ENCODE results near the gene PACS1.
"Not testable (repeated sequence)": the region's sequence is repeated elsewhere in the genome, so short reads cannot be mapped to it uniquely, and the experiment has no call there.

PACS1 gene

GRCh38 chr11:66109294-66109693 is 39.2 kb downstream of the PACS1 start:
- DNase-seq (ENCODE audit: low read depth, low spot score), result no peak

GRCh38 chr11:66111158-66111557 is 41.1 kb downstream of the PACS1 start:
- no peak for DNase-seq (ENCODE audit: low read depth, low spot score)

- no peak for DNase-seq (ENCODE audit: low read depth, low spot score)
Measured at GRCh38 chr11:66112041-66112491, 42.0 kb downstream of the PACS1 start.

DNA sequence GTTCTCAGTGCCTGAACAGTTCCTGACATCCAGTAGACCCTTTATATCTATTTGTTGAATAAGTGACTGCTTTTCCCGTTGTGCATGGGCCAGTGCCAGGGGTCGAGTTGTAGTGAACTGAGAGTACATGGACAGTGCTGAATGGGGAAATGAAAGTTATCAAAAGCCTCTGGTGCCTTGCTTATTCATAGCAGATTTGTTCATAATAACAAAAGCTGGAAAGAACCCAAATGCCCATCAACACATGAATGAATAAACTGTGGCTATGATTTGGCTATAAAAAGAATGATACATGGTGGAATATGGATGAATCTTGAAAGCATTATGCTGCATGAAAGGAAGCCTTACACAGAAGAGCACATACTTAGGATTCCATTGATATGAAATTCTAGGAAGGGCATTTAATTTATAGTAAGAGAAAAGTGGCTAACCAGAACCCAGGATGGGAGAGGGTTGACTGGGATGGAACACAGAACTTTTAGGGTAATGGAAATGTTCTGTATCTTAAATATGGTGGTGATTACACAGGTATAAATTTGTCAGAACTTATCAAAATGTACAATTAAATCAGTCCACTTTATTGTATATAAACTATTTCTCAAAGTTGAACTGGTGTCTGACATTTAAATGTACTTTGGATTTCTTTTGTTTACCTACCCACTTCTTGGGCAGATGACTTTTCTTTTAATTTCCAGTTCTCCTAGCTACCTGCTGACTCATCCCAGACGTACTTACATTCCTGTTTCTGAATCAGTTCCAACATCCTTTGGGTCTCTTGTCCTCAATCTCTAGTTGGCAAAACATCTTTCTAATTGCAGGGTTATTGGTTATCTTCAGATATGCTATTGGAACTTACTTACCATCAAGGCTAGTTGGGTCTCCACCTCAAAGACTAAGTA is 42.8 kb downstream of the PACS1 start:
- no peak for DNase-seq (ENCODE audit: low read depth, low spot score)

- DNase-seq (ENCODE audit: low read depth, low spot score), result not testable (repeated sequence)
Measured at GRCh38 chr11:66114957-66115356, 44.9 kb downstream of the PACS1 start.

DNA sequence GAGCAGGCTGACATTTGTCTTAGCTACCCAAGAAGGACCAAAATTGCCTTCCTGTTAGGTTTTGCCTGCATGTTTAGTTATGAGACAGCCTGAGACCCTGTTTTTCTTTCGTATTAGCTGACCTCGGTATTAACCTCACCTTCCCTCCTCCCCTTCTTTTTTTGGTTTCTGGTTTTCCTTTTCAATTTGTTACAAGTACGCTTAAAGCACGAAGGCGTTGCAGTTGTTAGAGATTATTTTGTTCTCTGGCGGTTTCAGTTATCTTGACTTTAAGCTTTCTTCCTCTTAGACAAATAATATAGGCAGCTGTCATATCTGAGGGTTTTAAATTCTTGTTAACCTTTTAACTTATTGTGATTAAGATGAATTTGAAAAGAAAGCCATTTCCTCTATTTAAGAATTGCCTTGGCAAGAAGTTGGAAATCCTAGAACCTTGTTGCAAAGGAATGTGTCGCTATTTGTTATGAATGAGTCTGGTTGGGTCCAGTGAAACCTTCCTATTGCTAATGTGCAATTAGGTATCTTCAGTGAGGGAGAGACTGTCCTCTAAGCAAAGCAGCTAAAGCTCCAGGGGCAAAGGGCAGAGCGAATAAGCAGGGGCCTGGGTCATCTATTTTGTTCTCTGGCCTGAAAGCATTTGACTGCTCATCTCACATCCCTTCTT is 45.7 kb downstream of the PACS1 start:
- no peak for DNase-seq (ENCODE audit: low read depth, low spot score)

- no peak for DNase-seq (ENCODE audit: low read depth, low spot score)
Measured at GRCh38 chr11:66116576-66117361, 46.7 kb downstream of the PACS1 start.

GRCh38 chr11:66118847-66119246 is 48.8 kb downstream of the PACS1 start:
- DNase-seq (ENCODE audit: low read depth, low spot score), result no peak

- no peak for DNase-seq (ENCODE audit: low read depth, low spot score)
Measured at GRCh38 chr11:66119348-66120133, 49.5 kb downstream of the PACS1 start.

DNA sequence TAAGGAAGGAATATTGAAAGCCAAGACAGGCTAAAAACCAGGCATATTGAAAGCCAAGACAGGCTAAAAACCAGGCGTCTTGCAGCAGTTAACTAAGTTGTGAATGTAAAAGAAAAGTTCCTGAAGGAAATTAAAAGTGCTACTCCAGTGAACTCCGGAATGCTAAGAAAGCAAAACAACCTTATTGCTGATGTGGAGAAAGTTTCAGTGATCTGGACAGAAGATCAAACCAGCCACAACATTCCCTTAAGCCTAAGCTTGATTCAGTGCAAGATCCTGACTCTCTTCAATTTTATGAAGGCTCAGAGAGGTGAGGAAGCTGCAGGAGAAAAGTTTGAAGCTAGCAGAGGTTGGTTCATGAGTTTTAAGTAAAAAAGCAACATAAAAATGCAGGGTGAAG is 51.4 kb downstream of the PACS1 start:
- DNase-seq (ENCODE audit: low read depth, low spot score), result no peak

- no peak for DNase-seq (ENCODE audit: low read depth, low spot score)
Measured at GRCh38 chr11:66123902-66124301, 53.8 kb downstream of the PACS1 start.

- no peak for DNase-seq (ENCODE audit: low read depth, low spot score)
Measured at GRCh38 chr11:66124564-66124963, 54.5 kb downstream of the PACS1 start.

- DNase-seq (ENCODE audit: low read depth, low spot score), result no peak
Measured at GRCh38 chr11:66126064-66126463, 56.0 kb downstream of the PACS1 start.

GRCh38 chr11:66126808-66127555 is 56.9 kb downstream of the PACS1 start:
- peak; percentile 14 for DNase-seq (ENCODE audit: low read depth, low spot score)

GRCh38 chr11:66130978-66131377 is 60.9 kb downstream of the PACS1 start:
- no peak for DNase-seq (ENCODE audit: low read depth, low spot score)

- DNase-seq (ENCODE audit: low read depth, low spot score), result no peak
Measured at GRCh38 chr11:66131937-66132632, 62.0 kb downstream of the PACS1 start.

GRCh38 chr11:66133216-66133775 is 63.2 kb downstream of the PACS1 start:
- DNase-seq (ENCODE audit: low read depth, low spot score), result no peak

- no peak for DNase-seq (ENCODE audit: low read depth, low spot score)
Measured at GRCh38 chr11:66136752-66137123, 66.7 kb downstream of the PACS1 start.

DNA sequence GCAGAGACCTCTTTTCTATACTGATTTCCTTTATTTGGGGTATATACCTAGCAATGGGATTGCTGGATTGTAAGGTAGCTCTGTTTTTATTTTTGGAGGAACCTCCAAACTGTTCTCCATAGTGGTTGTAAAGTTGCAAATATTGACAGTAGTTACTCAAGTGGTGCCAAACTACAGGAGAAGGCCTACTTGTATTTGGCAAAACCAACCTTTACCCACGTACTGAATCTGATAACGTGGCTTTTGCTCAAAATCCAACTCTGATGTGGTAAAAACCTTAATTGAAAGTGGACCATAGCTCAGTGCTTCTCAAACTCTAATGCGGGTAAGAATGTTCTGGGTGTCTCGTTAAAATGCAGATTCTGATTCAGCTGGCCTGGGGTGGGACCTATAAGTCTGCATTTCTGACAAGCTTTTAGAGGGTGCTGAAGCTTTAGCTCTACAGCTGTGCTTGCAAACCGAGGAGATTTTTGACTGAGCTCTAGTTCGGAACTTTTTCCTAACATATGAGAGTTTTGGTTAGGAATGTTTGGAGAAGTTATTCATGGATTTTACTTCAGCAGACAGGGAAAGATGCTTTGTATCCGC is 69.8 kb downstream of the PACS1 start:
- no peak for DNase-seq (ENCODE audit: low read depth, low spot score)
